ENCODE measurements around the gene FNDC10. TPM values are rescaled to one million over a fixed set of nuclear protein-coding genes. Genes with fewer than 3 reads are reported as not detected.
A peak's percentile ranks its signal among the peaks of the same experiment; 100 is the strongest.

FNDC10 gene
- total RNA-seq, 6 donors from 2014 or later, result 8.7 to 21.0 (median 12.4) TPM

DNA sequence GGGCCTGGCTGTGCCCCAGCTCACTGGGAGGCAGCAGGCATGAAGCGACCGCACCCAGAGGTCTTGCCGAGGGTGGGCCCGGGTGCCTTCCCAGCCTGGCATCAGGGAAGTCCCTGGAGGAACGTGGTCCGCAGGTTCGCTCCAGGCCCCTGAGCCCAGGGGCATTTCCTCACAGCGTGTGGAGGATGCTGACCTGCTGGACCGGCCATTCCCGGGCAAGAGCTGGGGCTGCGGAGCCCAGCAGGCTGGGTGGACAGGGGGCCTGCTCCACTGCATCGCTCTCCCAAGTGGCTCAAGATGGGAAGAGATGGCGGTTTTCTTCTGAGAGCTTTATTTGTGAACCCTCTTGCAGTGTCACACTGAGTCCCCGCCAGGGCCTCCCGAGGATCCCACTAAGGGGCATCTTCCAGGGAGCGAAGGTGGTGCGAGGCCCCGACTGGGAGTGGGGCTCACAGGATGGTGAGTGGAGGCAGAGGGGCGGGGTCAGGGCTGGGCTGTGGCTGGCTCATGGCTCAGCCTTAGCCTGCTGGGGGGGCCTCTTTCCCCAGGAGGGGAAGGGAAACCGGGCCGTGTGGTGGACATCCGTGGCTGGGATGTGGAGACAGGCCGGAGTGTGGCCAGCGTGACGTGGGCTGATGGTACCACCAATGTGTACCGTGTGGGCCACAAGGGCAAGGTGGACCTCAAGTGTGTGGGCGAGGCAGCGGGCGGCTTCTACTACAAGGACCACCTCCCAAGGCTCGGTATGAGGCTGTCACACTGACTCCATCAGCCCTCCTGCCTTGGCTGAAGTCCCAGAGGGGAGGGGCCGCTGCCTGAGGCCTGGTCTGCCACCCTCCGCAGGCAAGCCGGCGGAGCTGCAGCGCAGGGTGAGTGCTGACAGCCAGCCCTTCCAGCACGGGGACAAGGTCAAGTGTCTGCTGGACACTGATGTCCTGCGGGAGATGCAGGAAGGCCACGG, 24.8 kb upstream of the FNDC10 start:
- Histone ChIP-seq H3K9me3 (no peaks in the 10 kb centered on the region), H3K4me3 (no peak overlapping the region), H3K27ac (no peak overlapping the region), H3K36me3 (peaks cover 0 to 42% (median 9%) of the 10 kb centered on the region in 4 donors), H3K4me1 (peaks cover 0 to 17% (median 0%) of the 10 kb centered on the region in 4 donors), H3K27me3 (peaks cover 0 to 8% (median 0%) of the 10 kb centered on the region in 4 donors)
- 80 to 97% methylated on average over 16 to 31 of the region's 38 CpGs for WGBS, 2 donors
- DNase-seq (peak in 1 of 2 donors; percentile 74), ATAC-seq (ENCODE audit: low FRiP score in 2 of 2) (no peak)
- TF ChIP-seq, protein P1, sequence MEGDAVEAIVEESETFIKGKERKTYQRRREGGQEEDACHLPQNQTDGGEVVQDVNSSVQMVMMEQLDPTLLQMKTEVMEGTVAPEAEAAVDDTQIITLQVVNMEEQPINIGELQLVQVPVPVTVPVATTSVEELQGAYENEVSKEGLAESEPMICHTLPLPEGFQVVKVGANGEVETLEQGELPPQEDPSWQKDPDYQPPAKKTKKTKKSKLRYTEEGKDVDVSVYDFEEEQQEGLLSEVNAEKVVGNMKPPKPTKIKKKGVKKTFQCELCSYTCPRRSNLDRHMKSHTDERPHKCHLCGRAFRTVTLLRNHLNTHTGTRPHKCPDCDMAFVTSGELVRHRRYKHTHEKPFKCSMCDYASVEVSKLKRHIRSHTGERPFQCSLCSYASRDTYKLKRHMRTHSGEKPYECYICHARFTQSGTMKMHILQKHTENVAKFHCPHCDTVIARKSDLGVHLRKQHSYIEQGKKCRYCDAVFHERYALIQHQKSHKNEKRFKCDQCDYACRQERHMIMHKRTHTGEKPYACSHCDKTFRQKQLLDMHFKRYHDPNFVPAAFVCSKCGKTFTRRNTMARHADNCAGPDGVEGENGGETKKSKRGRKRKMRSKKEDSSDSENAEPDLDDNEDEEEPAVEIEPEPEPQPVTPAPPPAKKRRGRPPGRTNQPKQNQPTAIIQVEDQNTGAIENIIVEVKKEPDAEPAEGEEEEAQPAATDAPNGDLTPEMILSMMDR (IDR thresholded peaks at IDR 0.05), result no peak
- TF ChIP-seq EP300 (IDR thresholded peaks at IDR 0.05) (no peak), POLR2AphosphoS5 (IDR thresholded peaks at IDR 0.05) (no peak), POLR2A (IDR thresholded peaks at IDR 0.05) (no peak)

DNA sequence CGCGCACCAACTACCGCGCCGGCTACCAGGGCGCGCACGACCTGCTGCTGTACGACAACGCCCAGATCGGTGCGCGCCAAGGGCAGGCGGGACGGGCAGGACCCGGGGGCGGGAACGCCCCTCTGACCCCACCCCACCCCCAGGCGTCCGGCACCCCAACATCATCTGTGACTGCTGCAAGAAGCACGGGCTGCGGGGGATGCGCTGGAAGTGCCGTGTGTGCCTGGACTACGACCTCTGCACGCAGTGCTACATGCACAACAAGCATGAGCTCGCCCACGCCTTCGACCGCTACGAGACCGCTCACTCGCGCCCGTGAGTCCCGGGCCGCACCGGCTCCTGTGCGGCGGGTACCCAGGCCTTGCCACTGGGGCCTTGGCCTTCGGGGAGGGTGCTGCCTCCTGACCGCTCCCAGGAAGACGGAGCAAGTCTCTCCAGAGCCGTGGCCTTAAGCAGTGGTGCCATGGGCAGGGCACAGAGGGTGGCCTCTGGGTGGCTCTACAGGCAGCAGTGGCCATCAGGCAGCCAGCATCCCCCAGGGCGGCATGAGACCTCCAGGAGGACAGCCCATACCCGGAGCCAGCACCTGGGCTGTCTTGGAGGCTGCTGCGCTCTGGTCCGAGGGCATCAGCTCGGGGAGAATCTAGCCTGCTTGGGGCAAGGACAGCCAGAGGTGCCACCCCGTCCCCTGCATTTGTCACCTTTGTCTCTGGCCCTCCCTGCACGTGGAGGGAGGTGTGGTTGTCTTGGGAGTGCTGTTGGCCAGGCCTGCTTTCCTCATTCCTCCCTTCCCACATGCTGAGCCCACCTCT, 23.9 kb upstream of the FNDC10 start:
- no peak for TF ChIP-seq EP300 (IDR thresholded peaks at IDR 0.05)
- TF ChIP-seq, protein P1 (IDR thresholded peaks at IDR 0.05), result no peak
- TF ChIP-seq POLR2AphosphoS5 (IDR thresholded peaks at IDR 0.05), result no peak
- TF ChIP-seq POLR2A (IDR thresholded peaks at IDR 0.05), result no peak
- peaks cover 0 to 34% (median 8%) of the 10 kb centered on the region in 4 donors for H3K36me3 ChIP-seq
- WGBS, 2 donors, result 89 to 93% methylated on average over 31 to 50 of the region's 51 CpGs
- no peak overlapping the region for H3K27ac ChIP-seq
- peaks cover 0 to under 1% (median 0%) of the 10 kb centered on the region in 4 donors for H3K27me3 ChIP-seq
- H3K9me3 ChIP-seq, result no peaks in the 10 kb centered on the region
- ATAC-seq (ENCODE audit: low FRiP score in 2 of 2) (no peak), DNase-seq (peak in 1 of 2 donors; percentile 79)
- no peak overlapping the region for H3K4me3 ChIP-seq
- peaks cover 0 to 9% (median 0%) of the 10 kb centered on the region in 4 donors for H3K4me1 ChIP-seq

GRCh38 chr1:1623181-1623630, 23.3 kb upstream of the FNDC10 start:
- Histone ChIP-seq H3K27ac (no peak overlapping the region), H3K4me1 (peaks cover 0 to 9% (median 0%) of the 10 kb centered on the region in 4 donors), H3K9me3 (no peaks in the 10 kb centered on the region), H3K27me3 (no peaks in the 10 kb centered on the region), H3K4me3 (no peak overlapping the region), H3K36me3 (peaks cover 0 to 30% (median 8%) of the 10 kb centered on the region in 4 donors)
- DNase-seq (peak in 1 of 2 donors; percentile 87), ATAC-seq (ENCODE audit: low FRiP score in 2 of 2) (no peak)
- WGBS, 2 donors, result 93 to 99% methylated on average over 9 to 25 of the region's 33 CpGs
- TF ChIP-seq EP300 (IDR thresholded peaks at IDR 0.05) (no peak), POLR2AphosphoS5 (IDR thresholded peaks at IDR 0.05) (no peak), POLR2A (IDR thresholded peaks at IDR 0.05) (no peak)
- TF ChIP-seq, protein P1 (IDR thresholded peaks at IDR 0.05), result no peak

DNA sequence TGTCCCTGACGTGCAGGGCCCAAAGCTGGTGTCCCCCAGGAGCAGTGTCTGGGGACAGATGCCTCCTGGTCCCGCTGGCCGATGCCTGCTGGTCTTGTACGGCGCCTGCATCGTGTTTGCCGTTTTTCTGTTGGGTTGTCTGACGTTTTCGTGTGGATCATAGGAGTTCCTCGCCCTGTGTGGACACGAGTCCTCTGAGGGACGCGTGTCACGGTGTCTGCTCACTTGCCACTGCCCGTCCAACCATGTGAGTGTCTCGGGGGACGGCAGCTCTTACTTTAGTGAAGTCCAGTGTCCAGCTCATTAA, 22.8 kb upstream of the FNDC10 start:
- Histone ChIP-seq H3K4me3 (no peak overlapping the region), H3K27ac (no peak overlapping the region), H3K27me3 (no peaks in the 10 kb centered on the region), H3K9me3 (no peaks in the 10 kb centered on the region), H3K36me3 (peaks cover 0 to 29% (median 9%) of the 10 kb centered on the region in 4 donors), H3K4me1 (peaks cover 0 to 9% (median 0%) of the 10 kb centered on the region in 4 donors)
- TF ChIP-seq, protein P1 (IDR thresholded peaks at IDR 0.05), result no peak
- TF ChIP-seq POLR2AphosphoS5 (IDR thresholded peaks at IDR 0.05), result no peak
- TF ChIP-seq EP300 (IDR thresholded peaks at IDR 0.05), result no peak
- no peak for TF ChIP-seq POLR2A (IDR thresholded peaks at IDR 0.05)
- 91 to 97% methylated on average over 17 of the region's 17 CpGs for WGBS, 2 donors
- ATAC-seq (ENCODE audit: low FRiP score in 2 of 2) (no peak), DNase-seq (no peak)

All from upper lobe of left lung (tissue), 6 donors.